HepG2 (cell line): Measurements from ENCODE around the gene UBAC1. TPM values are rescaled to one million over a fixed set of nuclear protein-coding genes. Genes with fewer than 3 reads are reported as not detected.

ENCODE experiments used
- AGO2 ChIP-seq: fragments of 200-400 bp; formaldehyde crosslinking; optimal IDR thresholded peaks from 2 replicates; pipeline ENCODE3; 2017; ENCODE audit warnings: mild to moderate bottlenecking, low read depth, low read length, moderate library complexity
- BRD4 ChIP-seq: sonication (generic); formaldehyde crosslinking; IDR thresholded peaks from 2 replicates; pipeline ENCODE4 v1.4.0; 2020; ENCODE audit warnings: missing genetic modification reagents
- CAMTA2 ChIP-seq: sonication (generic); formaldehyde crosslinking; IDR thresholded peaks from 2 replicates; pipeline ENCODE4 v1.4.0; 2020; ENCODE audit warnings: mild to moderate bottlenecking, missing genetic modification reagents, borderline replicate concordance
- CCDC6 ChIP-seq: sonication (generic); formaldehyde crosslinking; IDR thresholded peaks from 2 replicates; pipeline ENCODE4 v1.8.1; 2022; ENCODE audit warnings: mild to moderate bottlenecking, missing genetic modification reagents, moderate library complexity
- DMAP1 ChIP-seq: IDR thresholded peaks from 2 replicates; pipeline ENCODE4 v1.6.1; 2016
- FOXO4 ChIP-seq: sonication (generic); formaldehyde crosslinking; conservative IDR thresholded peaks from 2 replicates; pipeline ENCODE4 v1.8.1; 2023; ENCODE audit warnings: missing genetic modification reagents
- FUBP1 ChIP-seq: sonication (generic); formaldehyde crosslinking; IDR thresholded peaks from 2 replicates; pipeline ENCODE4 v1.5.1; 2020; ENCODE audit warnings: missing genetic modification reagents, mild to moderate bottlenecking, borderline replicate concordance
- MATR3 ChIP-seq: sonication (generic); formaldehyde crosslinking; IDR thresholded peaks from 2 replicates; pipeline ENCODE4 v1.4.0; 2020; ENCODE audit warnings: missing genetic modification reagents
- MAZ ChIP-seq, 2 experiments: sonication (generic) in 1 of 2; formaldehyde crosslinking in 1 of 2; IDR thresholded peaks; 2 replicates each; pipeline versions ENCODE4 v1.5.0 to v1.6.1; 2012 to 2020; ENCODE audit warnings: low read depth in 2 of 2, mild to moderate bottlenecking in 2 of 2, borderline replicate concordance in 1 of 2, improper control_type of control experiment in 1 of 2, low read length in 1 of 2, missing genetic modification reagents in 1 of 2, moderate library complexity in 1 of 2
- MED8 ChIP-seq: sonication (generic); formaldehyde crosslinking; IDR thresholded peaks from 2 replicates; pipeline ENCODE4 v1.8.1; 2023; ENCODE audit warnings: mild to moderate bottlenecking, missing genetic modification reagents; ENCODE audit not compliant: insufficient replicate concordance
- MTF1 ChIP-seq: sonication (generic); formaldehyde crosslinking; IDR thresholded peaks from 2 replicates; pipeline ENCODE4 v1.5.0; 2020; ENCODE audit warnings: missing genetic modification reagents
- RFX1 ChIP-seq: fragments of 450-650 bp; IDR thresholded peaks from 2 replicates; pipeline ENCODE4 v1.6.1; 2017
- SSRP1 ChIP-seq: IDR thresholded peaks from 2 replicates; pipeline ENCODE4 v1.6.1; 2016; ENCODE audit warnings: control low read depth
- TCF7L2 ChIP-seq: IDR thresholded peaks from 2 replicates; pipeline ENCODE4 v1.6.1; 2011; ENCODE audit warnings: mild to moderate bottlenecking, low read depth, low read length, moderate library complexity
- ZFP36L1 ChIP-seq: sonication (generic); formaldehyde crosslinking; IDR thresholded peaks from 2 replicates; pipeline ENCODE4 v1.8.0; 2022; ENCODE audit warnings: mild to moderate bottlenecking, missing genetic modification reagents, moderate library complexity
- ZNF24 ChIP-seq: fragments of 450-650 bp; IDR thresholded peaks from 2 replicates; pipeline ENCODE4 v1.6.1; 2017; ENCODE audit warnings: antibody characterized with exemption, mild to moderate bottlenecking
- ZNF546 ChIP-seq: sonication (generic); formaldehyde crosslinking; conservative IDR thresholded peaks from 2 replicates; pipeline ENCODE4 v1.8.1; 2023; ENCODE audit warnings: mild to moderate bottlenecking, missing genetic modification reagents
- ZNF609 ChIP-seq: sonication (generic); formaldehyde crosslinking; IDR thresholded peaks from 2 replicates; pipeline ENCODE4 v1.4.0; 2020; ENCODE audit warnings: mild to moderate bottlenecking, missing genetic modification reagents, borderline replicate concordance
- ZNF761 ChIP-seq: sonication (generic); formaldehyde crosslinking; conservative IDR thresholded peaks from 2 replicates; pipeline ENCODE4 v1.4.0; 2020; ENCODE audit warnings: mild to moderate bottlenecking, missing genetic modification reagents
- ZNF839 ChIP-seq: sonication (generic); formaldehyde crosslinking; IDR thresholded peaks from 2 replicates; pipeline ENCODE4 v1.4.0; 2020; ENCODE audit warnings: missing genetic modification reagents, mild to moderate bottlenecking, borderline replicate concordance
- ZNF883 ChIP-seq: sonication (generic); formaldehyde crosslinking; IDR thresholded peaks from 2 replicates; pipeline ENCODE4 v1.5.1; 2020; ENCODE audit warnings: mild to moderate bottlenecking, missing genetic modification reagents; ENCODE audit errors: not compliant biosample characterization
- ZSCAN20 ChIP-seq: sonication (generic); formaldehyde crosslinking; IDR thresholded peaks from 2 replicates; pipeline ENCODE4 v1.4.0; 2020; ENCODE audit warnings: missing genetic modification reagents, mild to moderate bottlenecking, borderline replicate concordance
- polyA plus RNA-seq, 8 experiments: library from polyadenylated mRNA; depleted of rRNA in 3 of 8; stranded (reverse) in 7 of 8; unstranded in 1 of 8; fragments of >200 nt; fragmentation: Illumina TruSeq in 4 of 8; extraction: Trizol in 4 of 8; gene quantifications; 2 replicates each; pipeline versions ENCODE4 v1.2.1 to v1.2.3, GENCODE V29; 2011 to 2016; ENCODE audit warnings: low read depth in 4 of 8, missing spikeins in 1 of 8, mixed read lengths in 1 of 8; ENCODE audit not compliant: insufficient read depth in 1 of 8
- total RNA-seq, 5 experiments: library from RNA; depleted of rRNA; stranded (reverse); fragments of >200 nt; fragmentation: Illumina TruSeq; extraction: Trizol; gene quantifications; 2 replicates each; pipeline ENCODE4 v1.2.3, GENCODE V29; 2016; ENCODE audit warnings: low read depth in 1 of 5

The UBAC1 gene
- total and polyA plus RNA-seq, 2 of the 13 experiments (the other 11 are each of a cell fraction or from before 2014, with no cell fraction given), result 32.2 to 34.1 TPM

- 0 out of 2 replicates have a peak, but pooled peaks have one; percentile 87 for TF ChIP-seq FOXO4
- TF ChIP-seq CAMTA2, result peak; percentile 88; the same call in 1 of the 2 replicates
- TF ChIP-seq ZFP36L1, result peak; percentile 96; the same call in 1 of the 2 replicates
- TF ChIP-seq MED8, result peak; percentile 91
- no peak for TF ChIP-seq TCF7L2
- peak; percentile 78 for TF ChIP-seq BRD4 (CRISPR knock-in tag)
- TF ChIP-seq DMAP1, result peak; percentile 83; the same call in 1 of the 2 replicates
- TF ChIP-seq ZSCAN20, result no peak
- TF ChIP-seq ZNF24, result no peak
- no peak for TF ChIP-seq FUBP1
- peak; percentile 54; the same call in 1 of the 2 replicates for TF ChIP-seq SSRP1 (CRISPR knock-in tag)
- peak; percentile 47; the same call in 1 of the 2 replicates for TF ChIP-seq ZNF839
- no peak for TF ChIP-seq MATR3 (CRISPR knock-in tag)
- no peak for TF ChIP-seq MTF1 (CRISPR knock-in tag)
- peak; percentile 23; the same call in 1 of the 2 replicates for TF ChIP-seq ZNF546
- TF ChIP-seq MAZ (IDR thresholded peaks at IDR 0.05; ENCODE audit: borderline replicate concordance, low read depth, low read length), result peak; percentile 66; the same call in 1 of the 2 replicates
- peak; percentile 86 for TF ChIP-seq MAZ (CRISPR knock-in tag; IDR thresholded peaks at IDR 0.05; ENCODE audit: low read depth)
- TF ChIP-seq ZNF761 (CRISPR knock-in tag), result peak; percentile 81; the same call in 1 of the 2 replicates
- TF ChIP-seq CCDC6 (CRISPR knock-in tag), result peak; percentile 61
- no peak for TF ChIP-seq ZNF883 (CRISPR knock-in tag)
- peak; percentile 62; the same call in 1 of the 2 replicates for TF ChIP-seq ZNF609
- TF ChIP-seq RFX1, result no peak
- TF ChIP-seq AGO2, result peak; percentile 96
Measured at GRCh38 chr9:135993765-135994500, 32.8 kb upstream of the UBAC1 start (continued).
